Peyer's patch (tissue), 4 donors: ENCODE results near the gene ALB.

ENCODE experiments used
- CTCF ChIP-seq, 6 experiments: fragments of 450-650 bp in 4 of 6; fragments of 200-600 bp in 2 of 6; sonication (generic) in 1 of 6; IDR thresholded peaks; one replicate each; pipeline ENCODE4 v1.5.1; 2017 to 2019; ENCODE audit warnings: antibody characterized with exemption in 6 of 6, mild to moderate bottlenecking in 3 of 6, moderate library complexity in 1 of 6
- POLR2A ChIP-seq, 2 donors: fragments of 450-650 bp; IDR thresholded peaks; one replicate each; pipeline ENCODE4 v1.5.1; 2017; ENCODE audit warnings: antibody characterized with exemption in 2 of 2, mild to moderate bottlenecking in 2 of 2, moderate library complexity in 2 of 2

GRCh38 chr4:73406548-73406875 is 2.4 kb downstream of the ALB start:
- TF ChIP-seq CTCF (IDR thresholded peaks at IDR 0.05) (no peak), POLR2A (IDR thresholded peaks at IDR 0.05) (no peak)
